HG02970 (cell line): ENCODE results near the gene SLC35A3.
"Not testable (repeated sequence)": the region's sequence is repeated elsewhere in the genome, so short reads cannot be mapped to it uniquely, and the experiment has no call there.

Source experiments
- ATAC-seq: cut with Tn5 transposase; IDR thresholded peaks from one replicate; pipeline ENCODE4 v1.9.1; 2021; ENCODE audit warnings: mild to moderate bottlenecking, moderate library complexity, moderate number of reproducible peaks; ENCODE audit not compliant: unreplicated experiment, low FRiP score

The SLC35A3 gene

GRCh38 chr1:99969729-99970621 is at the start of gene SLC35A3:
SLC35A3 (plus strand) TSS chr1:99969996; CDS start chr1:99993555, 23,559 bp downstream.
- peak; percentile 82 for ATAC-seq

- ATAC-seq, result no peak
These were observed 35.0 kb upstream of the SLC35A3 start for GRCh38 chr1:99934801-99935200.

- no peak for ATAC-seq
These were observed 34.3 kb upstream of the SLC35A3 start for GRCh38 chr1:99935534-99935933.

- no peak for ATAC-seq
These were observed 33.7 kb upstream of the SLC35A3 start for GRCh38 chr1:99936071-99936470.

GRCh38 chr1:99942723-99943122 is 27.1 kb upstream of the SLC35A3 start:
- no peak for ATAC-seq

- no peak for ATAC-seq
These were observed 26.5 kb upstream of the SLC35A3 start for GRCh38 chr1:99943223-99943794.

- ATAC-seq, result no peak
These were observed 25.6 kb upstream of the SLC35A3 start for GRCh38 chr1:99944192-99944591.

- no peak for ATAC-seq
These were observed 24.6 kb upstream of the SLC35A3 start for GRCh38 chr1:99945174-99945573.

- ATAC-seq, result no peak
These were observed 19.3 kb upstream of the SLC35A3 start for GRCh38 chr1:99950486-99950885.

- no peak for ATAC-seq
These were observed 17.3 kb upstream of the SLC35A3 start for GRCh38 chr1:99952522-99952921.

GRCh38 chr1:99955375-99955774 is 14.4 kb upstream of the SLC35A3 start:
- no peak for ATAC-seq

GRCh38 chr1:99956755-99957154 is 13.0 kb upstream of the SLC35A3 start:
- ATAC-seq, result no peak

GRCh38 chr1:99957818-99958217 is 12.0 kb upstream of the SLC35A3 start:
- no peak for ATAC-seq

- not testable (repeated sequence) for ATAC-seq
These were observed 10.5 kb upstream of the SLC35A3 start for GRCh38 chr1:99959189-99959705.

GRCh38 chr1:99960260-99960659 is 9.5 kb upstream of the SLC35A3 start:
- ATAC-seq, result not testable (repeated sequence)

GRCh38 chr1:99963041-99963795 is 6.6 kb upstream of the SLC35A3 start:
- ATAC-seq, result no peak

- ATAC-seq, result no peak
These were observed 5.0 kb upstream of the SLC35A3 start for GRCh38 chr1:99964806-99965205.

GRCh38 chr1:99965646-99966375 is 4.0 kb upstream of the SLC35A3 start:
- ATAC-seq, result no peak

- no peak for ATAC-seq
These were observed 1.6 kb upstream of the SLC35A3 start for GRCh38 chr1:99968214-99968613.

- ATAC-seq, result peak; percentile 19
These were observed 502 bp upstream of the SLC35A3 start for GRCh38 chr1:99969260-99969728.
